Measurements from ENCODE around the gene ANAPC7. TPM values are rescaled to one million over a fixed set of nuclear protein-coding genes. Genes with fewer than 3 reads are reported as not detected.

The ANAPC7 gene
- total and polyA plus RNA-seq, 9 of the 15 experiments (the other 6 are each of a cell fraction or from before 2014, with no cell fraction given): 46.7 to 158 (median 109) TPM

GRCh38 chr12:110354172-110354780 lies 49.2 kb downstream of the ANAPC7 start (continued):
- no peak for TF ChIP-seq FOXA3 (CRISPR knock-in tag; conservative IDR thresholded peaks at IDR 0.05 in 1 of 2, IDR thresholded peaks at IDR 0.05 in 1 of 2)
- TF ChIP-seq NR1H2 (CRISPR knock-in tag; IDR thresholded peaks at IDR 0.05): no peak
- no peak for TF ChIP-seq HDGF (IDR thresholded peaks at IDR 0.05)
- no peak for TF ChIP-seq ZFX (CRISPR knock-in tag; IDR thresholded peaks at IDR 0.05)
- TF ChIP-seq MAX (CRISPR knock-in tag; IDR thresholded peaks at IDR 0.05): peak; percentile 83
- TF ChIP-seq CSDE1 (IDR thresholded peaks at IDR 0.05): no peak
- no peak for TF ChIP-seq ZNF224 (CRISPR knock-in tag; IDR thresholded peaks at IDR 0.05)
- TF ChIP-seq ZNF780A (CRISPR knock-in tag; IDR thresholded peaks at IDR 0.05): no peak
- no peak for TF ChIP-seq TBL1XR1 (IDR thresholded peaks at IDR 0.05; ENCODE audit: low read length in 2 of 2)
- no peak for TF ChIP-seq BDP1 (IDR thresholded peaks at IDR 0.05; ENCODE audit: insufficient read depth, insufficient read length)
- peak; percentile 94 for TF ChIP-seq RBM25 (IDR thresholded peaks at IDR 0.05; ENCODE audit: low read depth, low read length, severe bottlenecking)
- peak; percentile 96 for TF ChIP-seq STAT5A (IDR thresholded peaks at IDR 0.05; ENCODE audit: borderline replicate concordance, low read length)
- no peak for TF ChIP-seq RFX7 (CRISPR knock-in tag; IDR thresholded peaks at IDR 0.05)
- peak; percentile 72 for TF ChIP-seq EP400 (IDR thresholded peaks at IDR 0.05)
- TF ChIP-seq NR4A1 (CRISPR knock-in tag; IDR thresholded peaks at IDR 0.05): no peak
- no peak for TF ChIP-seq NR4A1 (tag; IDR thresholded peaks at IDR 0.05)
- TF ChIP-seq NEUROD1 (IDR thresholded peaks at IDR 0.05; ENCODE audit: borderline replicate concordance, low read depth, low read length, partially characterized antibody): peak; percentile 77
- TF ChIP-seq ZNF354B (CRISPR knock-in tag; IDR thresholded peaks at IDR 0.05): no peak
- no peak for TF ChIP-seq KLF6 (CRISPR knock-in tag; IDR thresholded peaks at IDR 0.05; ENCODE audit: borderline replicate concordance)
- TF ChIP-seq L3MBTL2 (IDR thresholded peaks at IDR 0.05): no peak; the same call in 1 of the 2 replicates
- no peak for TF ChIP-seq SRSF9 (IDR thresholded peaks at IDR 0.05; ENCODE audit: borderline replicate concordance, low read depth, low read length)
- no peak for TF ChIP-seq CBX8 (IDR thresholded peaks at IDR 0.05; ENCODE audit: borderline replicate concordance, extremely low read depth, low read depth, low read length, poor library complexity, severe bottlenecking)
- TF ChIP-seq USF1 (CRISPR knock-in tag; IDR thresholded peaks at IDR 0.05): no peak
- TF ChIP-seq, protein P1, sequence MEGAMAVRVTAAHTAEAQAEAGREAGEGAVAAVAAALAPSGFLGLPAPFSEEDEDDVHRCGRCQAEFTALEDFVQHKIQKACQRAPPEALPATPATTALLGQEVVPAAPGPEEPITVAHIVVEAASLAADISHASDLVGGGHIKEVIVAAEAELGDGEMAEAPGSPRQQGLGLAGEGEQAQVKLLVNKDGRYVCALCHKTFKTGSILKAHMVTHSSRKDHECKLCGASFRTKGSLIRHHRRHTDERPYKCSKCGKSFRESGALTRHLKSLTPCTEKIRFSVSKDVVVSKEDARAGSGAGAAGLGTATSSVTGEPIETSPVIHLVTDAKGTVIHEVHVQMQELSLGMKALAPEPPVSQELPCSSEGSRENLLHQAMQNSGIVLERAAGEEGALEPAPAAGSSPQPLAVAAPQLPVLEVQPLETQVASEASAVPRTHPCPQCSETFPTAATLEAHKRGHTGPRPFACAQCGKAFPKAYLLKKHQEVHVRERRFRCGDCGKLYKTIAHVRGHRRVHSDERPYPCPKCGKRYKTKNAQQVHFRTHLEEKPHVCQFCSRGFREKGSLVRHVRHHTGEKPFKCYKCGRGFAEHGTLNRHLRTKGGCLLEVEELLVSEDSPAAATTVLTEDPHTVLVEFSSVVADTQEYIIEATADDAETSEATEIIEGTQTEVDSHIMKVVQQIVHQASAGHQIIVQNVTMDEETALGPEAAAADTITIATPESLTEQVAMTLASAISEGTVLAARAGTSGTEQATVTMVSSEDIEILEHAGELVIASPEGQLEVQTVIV (CRISPR knock-in tag; IDR thresholded peaks at IDR 0.05; ENCODE audit: borderline replicate concordance): no peak
- peak; percentile 93 for TF ChIP-seq ZNF589 (CRISPR knock-in tag; IDR thresholded peaks at IDR 0.05; ENCODE audit: low read depth)
- TF ChIP-seq HDAC2 (IDR thresholded peaks at IDR 0.05): peak; percentile 97
- TF ChIP-seq, protein P2, sequence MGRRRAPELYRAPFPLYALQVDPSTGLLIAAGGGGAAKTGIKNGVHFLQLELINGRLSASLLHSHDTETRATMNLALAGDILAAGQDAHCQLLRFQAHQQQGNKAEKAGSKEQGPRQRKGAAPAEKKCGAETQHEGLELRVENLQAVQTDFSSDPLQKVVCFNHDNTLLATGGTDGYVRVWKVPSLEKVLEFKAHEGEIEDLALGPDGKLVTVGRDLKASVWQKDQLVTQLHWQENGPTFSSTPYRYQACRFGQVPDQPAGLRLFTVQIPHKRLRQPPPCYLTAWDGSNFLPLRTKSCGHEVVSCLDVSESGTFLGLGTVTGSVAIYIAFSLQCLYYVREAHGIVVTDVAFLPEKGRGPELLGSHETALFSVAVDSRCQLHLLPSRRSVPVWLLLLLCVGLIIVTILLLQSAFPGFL (CRISPR knock-in tag; IDR thresholded peaks at IDR 0.05): no peak
